Common myeloid progenitor, CD34-positive (primary cell): Measurements from ENCODE around the gene RPP21.

Experiments used
- CTCF ChIA-PET: fragments of 350-600 bp; sonication (Branson Sonifier 250); formaldehyde crosslinking; loops from one replicate; lab custom pipeline; 2021; ENCODE audit warnings: antibody characterized with exemption; lab: Charles Lee
- POLR2A ChIA-PET: fragments of 350-600 bp; sonication (Branson Sonifier 250); formaldehyde crosslinking; loops from one replicate; lab custom pipeline; 2021; ENCODE audit warnings: antibody characterized with exemption; lab: Charles Lee
- DNase-seq, 3 donors: peaks; one replicate each; pipeline versions ENCODE4 v3.0.0 to v3.0.0-alpha.2; 2013
- H3K27ac ChIP-seq, 2 experiments: 1 replicate in 1 of 2; 2 replicates in 1 of 2; pipeline ENCODE4 v1.7.0; 2013; ENCODE audit warnings: inconsistent platforms in 2 of 2, low read length in 2 of 2, mild to moderate bottlenecking in 2 of 2, low read depth in 1 of 2, moderate library complexity in 1 of 2; ENCODE audit not compliant: severe bottlenecking in 2 of 2, insufficient read depth in 1 of 2, poor library complexity in 1 of 2
- H3K27me3 ChIP-seq, 5 experiments: replicated peaks in 2 of 5; 1 replicate in 3 of 5; 2 replicates in 2 of 5; pipeline versions ENCODE4 v1.6.1 to v1.7.0; 2013; ENCODE audit warnings: low read length in 4 of 5, mild to moderate bottlenecking in 2 of 5, moderate library complexity in 2 of 5, inconsistent platforms in 1 of 5; ENCODE audit not compliant: insufficient read depth in 5 of 5, control insufficient read depth in 4 of 5
- H3K36me3 ChIP-seq, 4 experiments: 1 replicate in 2 of 4; 2 replicates in 2 of 4; pipeline versions ENCODE4 v1.6.1 to v1.7.0; 2013; ENCODE audit warnings: low read length in 3 of 4, control low read depth in 1 of 4, mild to moderate bottlenecking in 1 of 4; ENCODE audit not compliant: control insufficient read depth in 4 of 4, insufficient read depth in 4 of 4
- H3K4me1 ChIP-seq, 4 experiments: 1 replicate in 3 of 4; 2 replicates in 1 of 4; pipeline versions ENCODE4 v1.6.1 to v1.7.1; 2013; ENCODE audit warnings: low read length in 3 of 4, mild to moderate bottlenecking in 3 of 4, control low read depth in 1 of 4, inconsistent platforms in 1 of 4, moderate library complexity in 1 of 4; ENCODE audit not compliant: control insufficient read depth in 4 of 4, insufficient read depth in 4 of 4; ENCODE audit errors: control extremely low read depth in 1 of 4
- H3K4me3 ChIP-seq, 7 experiments: 1 replicate in 4 of 7; 2 replicates in 3 of 7; pipeline versions ENCODE4 v1.5.1 to v1.7.0; 2013; ENCODE audit warnings: mild to moderate bottlenecking in 7 of 7, low read length in 6 of 7, moderate library complexity in 6 of 7, inconsistent platforms in 2 of 7, low read depth in 2 of 7, control low read depth in 1 of 7; ENCODE audit not compliant: insufficient read depth in 4 of 7, control insufficient read depth in 1 of 7; ENCODE audit errors: extremely low read depth in 1 of 7
- H3K9me3 ChIP-seq, 5 experiments: 1 replicate in 4 of 5; 2 replicates in 1 of 5; pipeline versions ENCODE4 v1.6.1 to v1.7.1; 2013; ENCODE audit warnings: low read length in 4 of 5, mild to moderate bottlenecking in 2 of 5, inconsistent platforms in 1 of 5, low read depth in 1 of 5, moderate library complexity in 1 of 5; ENCODE audit not compliant: control insufficient read depth in 4 of 5, insufficient read depth in 2 of 5; ENCODE audit errors: control extremely low read depth in 1 of 5
- WGBS: methylation state at CpG from one replicate; pipeline ENCODE4 v1.1.5; 2013; ENCODE audit not compliant: insufficient coverage; 5-methylcytosine and 5-hydroxymethylcytosine counted together

Gene RPP21

GRCh38 chr6:30312676-30313321 lies 32.2 kb upstream of the RPP21 start:
- Histone ChIP-seq H3K9me3 (no peaks in the 10 kb centered on the region), H3K27ac (no peak overlapping the region), H3K27me3 (no peaks in the 10 kb centered on the region), H3K4me1 (no peaks in the 10 kb centered on the region), H3K4me3 (no peak overlapping the region), H3K36me3 (peaks cover 5 to 59% (median 26%) of the 10 kb centered on the region in 4 experiments)
- ChIA-PET POLR2A (no interaction called here), CTCF (interaction anchor here (1.2 kb wide), 2 partner anchors 11 to 54 kb away, joined by 3 read pairs; no protein-coding TSS in a partner anchor)
- DNase-seq = no peak
- 100% methylated on average over 1 of the region's 1 CpG for WGBS

GRCh38 chr6:30315156-30315555 lies 29.8 kb upstream of the RPP21 start:
- CTCF ChIA-PET = interaction anchor here (1.1 to 1.3 kb wide), 2 partner anchors 9 kb away, joined by 3 read pairs; no protein-coding TSS in a partner anchor
- Histone ChIP-seq H3K36me3 (peaks cover 6 to 53% (median 26%) of the 10 kb centered on the region in 4 experiments), H3K4me3 (no peak overlapping the region), H3K9me3 (no peaks in the 10 kb centered on the region), H3K4me1 (peaks cover 0 to 9% (median 5%) of the 10 kb centered on the region in 4 experiments), H3K27me3 (no peaks in the 10 kb centered on the region), H3K27ac (no peak overlapping the region)
- 97% methylated on average over 3 of the region's 3 CpGs for WGBS
- no peak for DNase-seq
- POLR2A ChIA-PET = no interaction called here

- ChIA-PET POLR2A (no interaction called here), CTCF (interaction anchor here (0.8 to 1.6 kb wide), 3 partner anchors 8 to 186 kb away, joined by 3 to 4 read pairs (median 4); partner anchors contain the start of gene TRIM39)
- no peaks in the 10 kb centered on the region for H3K27me3 ChIP-seq
- H3K36me3 ChIP-seq = peaks cover 3 to 44% (median 22%) of the 10 kb centered on the region in 4 experiments
- peaks cover 0 to 15% (median 12%) of the 10 kb centered on the region in 4 experiments for H3K4me1 ChIP-seq
- peak in 1 of 3 donors; percentile 6 for DNase-seq
- peak overlapping the region in 1 of 7 experiments; percentile 11 for H3K4me3 ChIP-seq
- H3K27ac ChIP-seq = no peak overlapping the region
- 71% methylated on average over 3 of the region's 6 CpGs for WGBS
- no peaks in the 10 kb centered on the region for H3K9me3 ChIP-seq
Observed at GRCh38 chr6:30317913-30318589, 26.9 kb upstream of the RPP21 start.

GRCh38 chr6:30319146-30319835 lies 25.7 kb upstream of the RPP21 start:
- Histone ChIP-seq H3K36me3 (peaks cover 3 to 32% (median 16%) of the 10 kb centered on the region in 4 experiments), H3K27me3 (no peaks in the 10 kb centered on the region), H3K9me3 (no peaks in the 10 kb centered on the region), H3K4me3 (no peak overlapping the region), H3K4me1 (peaks cover 0 to 19% (median 14%) of the 10 kb centered on the region in 4 experiments), H3K27ac (no peak overlapping the region)
- CTCF ChIA-PET = no interaction called here
- 100% methylated on average over 1 of the region's 1 CpG for WGBS
- POLR2A ChIA-PET = no interaction called here
- no peak for DNase-seq

DNA sequence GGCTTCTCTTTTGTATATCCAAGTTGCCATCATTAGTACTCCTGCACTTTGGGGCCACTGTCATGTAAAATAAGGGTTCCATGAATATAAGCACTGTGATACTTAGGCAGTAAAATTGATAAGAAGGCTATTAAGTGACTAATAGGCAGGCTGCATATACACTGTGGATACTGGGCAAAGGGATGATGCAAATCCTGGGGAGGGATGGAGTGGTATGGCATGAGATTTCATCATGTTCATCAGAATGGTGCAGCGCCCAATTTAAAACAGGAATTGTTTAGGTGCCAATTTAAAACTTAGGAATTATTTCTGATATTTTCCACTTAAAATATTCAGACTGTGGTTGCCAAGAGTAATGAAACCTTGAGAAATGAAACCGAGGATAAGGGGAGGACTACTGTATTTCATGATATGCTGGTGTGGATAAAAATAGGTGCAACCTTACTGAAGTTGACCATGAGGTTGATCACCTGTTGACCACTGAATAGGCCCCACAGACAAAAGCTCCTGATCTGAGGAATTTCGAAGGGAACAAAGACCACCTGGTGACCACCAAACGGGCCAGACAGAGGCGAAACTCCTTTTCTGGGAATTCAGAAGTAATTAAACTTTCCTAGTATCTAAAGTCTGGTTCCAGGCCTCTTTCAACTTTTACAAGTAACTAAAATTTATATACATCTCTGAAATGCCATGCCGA lies 23.1 kb upstream of the RPP21 start:
- CTCF ChIA-PET = interaction anchor here (0.8 kb wide), 1 partner anchor 31 kb away, joined by 3 read pairs; no protein-coding TSS in a partner anchor
- WGBS = 100% methylated on average over 6 of the region's 6 CpGs

GRCh38 chr6:30322527-30323501 lies 22.1 kb upstream of the RPP21 start:
- Histone ChIP-seq H3K27me3 (no peaks in the 10 kb centered on the region), H3K36me3 (peaks cover 3 to 13% (median 6%) of the 10 kb centered on the region in 4 experiments), H3K9me3 (no peaks in the 10 kb centered on the region), H3K4me3 (no peak overlapping the region), H3K27ac (no peak overlapping the region), H3K4me1 (peaks cover 8 to 46% (median 40%) of the 10 kb centered on the region in 4 experiments)
- WGBS = 97% methylated on average over 12 of the region's 20 CpGs
- ChIA-PET CTCF (interaction anchor here (0.8 kb wide), 1 partner anchor 30 kb away, joined by 3 read pairs; no protein-coding TSS in a partner anchor), POLR2A (no interaction called here)
- DNase-seq = no peak

More for the DNA sequence above, 23.1 kb upstream of the RPP21 start:
- H3K36me3 ChIP-seq = peaks cover 3 to 13% (median 6%) of the 10 kb centered on the region in 4 experiments
- H3K9me3 ChIP-seq = no peaks in the 10 kb centered on the region
- H3K4me1 ChIP-seq = peaks cover 8 to 39% (median 32%) of the 10 kb centered on the region in 4 experiments
- H3K27me3 ChIP-seq = no peaks in the 10 kb centered on the region
- DNase-seq = no peak
- no peak overlapping the region for H3K4me3 ChIP-seq
- no peak overlapping the region for H3K27ac ChIP-seq
- POLR2A ChIA-PET = no interaction called here
